Upper lobe of left lung (tissue), 6 donors: ENCODE data around the gene BROX. TPM values are rescaled to one million over a fixed set of nuclear protein-coding genes. Genes with fewer than 3 reads are reported as not detected.
"Not testable (repeated sequence)": the region's sequence is repeated elsewhere in the genome, so short reads cannot be mapped to it uniquely, and the experiment has no call there.

Experiments
- ATAC-seq, 2 donors: fragments of 200-7000 bp; cut with Tn5 transposase; one replicate each; pipeline ENCODE4 v1.9.1; 2022; ENCODE audit warnings: mild to moderate bottlenecking in 2 of 2, moderate library complexity in 2 of 2; ENCODE audit not compliant: low FRiP score in 2 of 2
- DNase-seq, 2 donors: peaks; one replicate each; pipeline ENCODE4 v3.0.0-alpha.2; 2019 to 2020
- H3K27ac ChIP-seq, 4 donors: fragments of 200-600 bp; sonication (generic); one replicate each; pipeline ENCODE4 v1.5.1; 2016 to 2019
- H3K27me3 ChIP-seq, 4 donors: fragments of 200-600 bp; sonication (generic); one replicate each; pipeline ENCODE4 v1.5.1; 2017 to 2019
- H3K36me3 ChIP-seq, 4 donors: fragments of 200-600 bp; sonication (generic); one replicate each; pipeline ENCODE4 v1.5.1; 2016 to 2019
- H3K4me1 ChIP-seq, 4 donors: fragments of 200-600 bp; sonication (generic); one replicate each; pipeline ENCODE4 v1.5.1; 2018 to 2019
- H3K4me3 ChIP-seq, 4 donors: fragments of 200-600 bp; sonication (generic); one replicate each; pipeline ENCODE4 v1.5.1; 2017 to 2019; ENCODE audit warnings: mild to moderate bottlenecking in 2 of 4, moderate library complexity in 1 of 4
- H3K9me3 ChIP-seq, 4 donors: fragments of 200-600 bp; sonication (generic); one replicate each; pipeline ENCODE4 v1.5.1; 2018 to 2019
- CTCF ChIP-seq, 6 experiments: fragments of 450-650 bp in 4 of 6; fragments of 200-600 bp in 2 of 6; sonication (generic) in 2 of 6; IDR thresholded peaks; one replicate each; pipeline ENCODE4 v1.5.1; 2016 to 2019; ENCODE audit warnings: antibody characterized with exemption in 6 of 6
- EP300 ChIP-seq, 4 donors: sonication (generic); formaldehyde crosslinking; IDR thresholded peaks; one replicate each; pipeline ENCODE4 v1.5.1; 2017; ENCODE audit warnings: antibody characterized with exemption in 4 of 4, control low read depth in 2 of 4
- POLR2A ChIP-seq, 4 donors: fragments of 450-650 bp; IDR thresholded peaks; one replicate each; pipeline ENCODE4 v1.5.1; 2016 to 2017; ENCODE audit warnings: antibody characterized with exemption in 4 of 4, mild to moderate bottlenecking in 2 of 4
- POLR2AphosphoS5 ChIP-seq, 2 donors: sonication (generic); formaldehyde crosslinking; IDR thresholded peaks; one replicate each; pipeline ENCODE4 v1.5.1; 2017; ENCODE audit warnings: antibody characterized with exemption in 2 of 2
- WGBS, 2 donors: methylation state at CpG; one replicate each; pipeline ENCODE4 v1.1.5; 2017 to 2018; 5-methylcytosine and 5-hydroxymethylcytosine counted together
- total RNA-seq, 6 donors: library from RNA; depleted of rRNA in 4 of 6; stranded (reverse); fragments of >200 nt in 4 of 6; gene quantifications; one replicate each; pipeline versions ENCODE4 v1.1.0 to v1.2.1, GENCODE V29; 2016 to 2021
- donor health status: DM: no; HTN: no; CAD: no; lungs with moderate emphysema.
- donor health status: DM: no; HTN: yes; CAD: no; lungs with severe emphysema.

BROX gene
- total RNA-seq, 6 donors from 2014 or later: 21.0 to 74.0 (median 41.2) TPM

GRCh38 chr1:222736972-222737371, 24.6 kb downstream of the BROX start, which contains the start of gene FAM177B:
Gene FAM177B (plus strand): TSS chr1:222737202. CDS start chr1:222746546, 9,344 bp downstream.
- ATAC-seq (no peak), DNase-seq (no peak)
- Histone ChIP-seq H3K4me1 (no peaks in the 10 kb centered on the region), H3K27me3 (no peaks in the 10 kb centered on the region), H3K36me3 (peaks cover 16 to 49% (median 27%) of the 10 kb centered on the region in 4 donors), H3K4me3 (no peak within 1 kb of the TSS), H3K9me3 (no peaks in the 10 kb centered on the region), H3K27ac (no peak within 1 kb of the TSS)
- WGBS, 2 donors: 59 to 63% methylated on average over 1 of the region's 1 CpG
- no peak for TF ChIP-seq POLR2A (IDR thresholded peaks at IDR 0.05)
- TF ChIP-seq EP300 (IDR thresholded peaks at IDR 0.05): no peak
- TF ChIP-seq CTCF (IDR thresholded peaks at IDR 0.05): no peak
- TF ChIP-seq POLR2AphosphoS5 (IDR thresholded peaks at IDR 0.05): no peak

- Histone ChIP-seq H3K27ac (peak overlapping the region in 1 of 4 donors; percentile 15), H3K4me1 (no peaks in the 10 kb centered on the region), H3K27me3 (no peaks in the 10 kb centered on the region), H3K4me3 (no peak overlapping the region), H3K9me3 (no peaks in the 10 kb centered on the region), H3K36me3 (peaks cover 3 to 24% (median 10%) of the 10 kb centered on the region in 4 donors)
- ATAC-seq (no peak), DNase-seq (no peak)
- WGBS, 2 donors: 76 to 83% methylated on average over 2 of the region's 2 CpGs
- no peak for TF ChIP-seq EP300 (IDR thresholded peaks at IDR 0.05)
- TF ChIP-seq POLR2A (IDR thresholded peaks at IDR 0.05): no peak
- TF ChIP-seq CTCF (IDR thresholded peaks at IDR 0.05): no peak
- TF ChIP-seq POLR2AphosphoS5 (IDR thresholded peaks at IDR 0.05): no peak
These were observed 27.1 kb downstream of the BROX start for GRCh38 chr1:222739465-222739864.

- WGBS, 2 donors: 75 to 86% methylated on average over 1 of the region's 1 CpG
- Histone ChIP-seq H3K9me3 (no peaks in the 10 kb centered on the region), H3K4me3 (no peak overlapping the region), H3K36me3 (peaks cover 0 to 19% (median 8%) of the 10 kb centered on the region in 4 donors), H3K4me1 (no peaks in the 10 kb centered on the region), H3K27me3 (no peaks in the 10 kb centered on the region), H3K27ac (no peak overlapping the region)
- no peak for ATAC-seq
- no peak for DNase-seq
- TF ChIP-seq EP300 (IDR thresholded peaks at IDR 0.05): no peak
- TF ChIP-seq POLR2A (IDR thresholded peaks at IDR 0.05): no peak
- no peak for TF ChIP-seq POLR2AphosphoS5 (IDR thresholded peaks at IDR 0.05)
- TF ChIP-seq CTCF (IDR thresholded peaks at IDR 0.05): no peak
These were observed 27.6 kb downstream of the BROX start for GRCh38 chr1:222739929-222740328.

- H3K4me3 ChIP-seq, H3K27ac ChIP-seq, H3K36me3 ChIP-seq, H3K4me1 ChIP-seq, DNase-seq, H3K9me3 ChIP-seq, ATAC-seq, H3K27me3 ChIP-seq: not testable (repeated sequence)
- WGBS, 2 donors: 88 to 94% methylated on average over 5 of the region's 5 CpGs
These were observed 29.5 kb downstream of the BROX start for GRCh38 chr1:222741630-222742457.

GRCh38 chr1:222749927-222750326, 37.6 kb downstream of the BROX start:
- no peak for DNase-seq
- Histone ChIP-seq H3K27ac (no peak overlapping the region), H3K36me3 (no peaks in the 10 kb centered on the region), H3K9me3 (no peaks in the 10 kb centered on the region), H3K4me1 (no peaks in the 10 kb centered on the region), H3K4me3 (no peak overlapping the region), H3K27me3 (no peaks in the 10 kb centered on the region)
- no peak for TF ChIP-seq CTCF (IDR thresholded peaks at IDR 0.05)
- ATAC-seq: no peak
